ENCODE measurements around the gene PIK3CG.
"Not testable (repeated sequence)": the region's sequence is repeated elsewhere in the genome, so short reads cannot be mapped to it uniquely, and the experiment has no call there.

PIK3CG gene

GRCh38 chr7:106927536-106927935, 62.5 kb downstream of the PIK3CG start:
- Histone ChIP-seq H3K4me1 (no peaks in the 10 kb centered on the region), H3K4me2 (no peak overlapping the region), H3K4me3 (no peak overlapping the region), H4K20me1 (no peaks in the 10 kb centered on the region), H3K27me3 (no peaks in the 10 kb centered on the region), H3K27ac (no peak overlapping the region), H3K9me3 (peaks cover 4% of the 10 kb centered on the region; the same call in 1 of the 2 replicates), H3K9ac (no peak overlapping the region), H3K36me3 (no peaks in the 10 kb centered on the region)
- no peak for TF ChIP-seq Cebpa-rat (IDR thresholded peaks at IDR 0.05)

GRCh38 chr7:106929616-106930015, 64.5 kb downstream of the PIK3CG start:
- H3K9me3 ChIP-seq, H3K36me3 ChIP-seq, H3K4me1 ChIP-seq, H3K4me3 ChIP-seq, H4K20me1 ChIP-seq, H3K4me2 ChIP-seq, H3K9ac ChIP-seq, H3K27ac ChIP-seq, H3K27me3 ChIP-seq: not testable (repeated sequence)

GRCh38 chr7:106936236-106936635, 71.2 kb downstream of the PIK3CG start:
- H3K4me3 ChIP-seq, result no peak overlapping the region
- H3K4me1 ChIP-seq, result no peaks in the 10 kb centered on the region
- no peaks in the 10 kb centered on the region for H3K36me3 ChIP-seq
- H4K20me1 ChIP-seq, result no peaks in the 10 kb centered on the region
- H3K4me2 ChIP-seq, result no peak overlapping the region
- H3K9me3 ChIP-seq, result no peaks in the 10 kb centered on the region
- H3K27ac ChIP-seq, result no peak overlapping the region
- 0 out of 2 replicates have a peak, but pooled peaks have one; percentile 24 for TF ChIP-seq Cebpa-rat (IDR thresholded peaks at IDR 0.05)
- H3K27me3 ChIP-seq, result no peaks in the 10 kb centered on the region
- no peak overlapping the region for H3K9ac ChIP-seq

GRCh38 chr7:106938122-106938521, 73.0 kb downstream of the PIK3CG start:
- not testable (repeated sequence) for H3K27ac ChIP-seq, H3K4me1 ChIP-seq, H3K9me3 ChIP-seq, H4K20me1 ChIP-seq, H3K9ac ChIP-seq, H3K27me3 ChIP-seq, H3K36me3 ChIP-seq, H3K4me3 ChIP-seq, H3K4me2 ChIP-seq

GRCh38 chr7:106938803-106939202, 73.7 kb downstream of the PIK3CG start:
- H3K9me3 ChIP-seq, result no peaks in the 10 kb centered on the region

GRCh38 chr7:106944035-106944665, 79.1 kb downstream of the PIK3CG start:
- H3K9ac ChIP-seq, result no peak overlapping the region
- no peak overlapping the region for H3K4me2 ChIP-seq
- no peaks in the 10 kb centered on the region for H4K20me1 ChIP-seq
- H3K36me3 ChIP-seq, result no peaks in the 10 kb centered on the region
- no peak overlapping the region for H3K4me3 ChIP-seq
- TF ChIP-seq Cebpa-rat (IDR thresholded peaks at IDR 0.05), result no peak
- H3K4me1 ChIP-seq, result no peaks in the 10 kb centered on the region
- no peaks in the 10 kb centered on the region for H3K27me3 ChIP-seq
- H3K27ac ChIP-seq, result no peak overlapping the region
- H3K9me3 ChIP-seq, result no peaks in the 10 kb centered on the region

More at GRCh38 chr7:106938803-106939202, 73.7 kb downstream of the PIK3CG start:
- H3K27ac ChIP-seq, result no peak overlapping the region
- H3K36me3 ChIP-seq, result no peaks in the 10 kb centered on the region
- H3K4me1 ChIP-seq, result no peaks in the 10 kb centered on the region
- no peak overlapping the region for H3K9ac ChIP-seq
- H3K4me2 ChIP-seq, result no peak overlapping the region
- no peak overlapping the region for H3K4me3 ChIP-seq
- H3K27me3 ChIP-seq, result no peaks in the 10 kb centered on the region
- H4K20me1 ChIP-seq, result no peaks in the 10 kb centered on the region
- no peak for TF ChIP-seq Cebpa-rat (IDR thresholded peaks at IDR 0.05)

GRCh38 chr7:106947244-106947728, 82.2 kb downstream of the PIK3CG start:
- Histone ChIP-seq H3K36me3 (no peaks in the 10 kb centered on the region), H3K9me3 (no peaks in the 10 kb centered on the region), H3K9ac (no peak overlapping the region), H4K20me1 (no peaks in the 10 kb centered on the region), H3K4me3 (no peak overlapping the region), H3K27ac (no peak overlapping the region), H3K27me3 (no peaks in the 10 kb centered on the region), H3K4me2 (no peak overlapping the region), H3K4me1 (no peaks in the 10 kb centered on the region)
- no peak for TF ChIP-seq Cebpa-rat (IDR thresholded peaks at IDR 0.05)

- no peak overlapping the region for H3K27ac ChIP-seq
- H3K9ac ChIP-seq, result no peak overlapping the region
- no peaks in the 10 kb centered on the region for H3K27me3 ChIP-seq
Measured at GRCh38 chr7:106952001-106952657, 87.0 kb downstream of the PIK3CG start.

GRCh38 chr7:106952658-106953231, 87.7 kb downstream of the PIK3CG start:
- H3K4me1 ChIP-seq, result no peaks in the 10 kb centered on the region
- no peak overlapping the region for H3K27ac ChIP-seq
- H3K9me3 ChIP-seq, result no peaks in the 10 kb centered on the region
- H3K27me3 ChIP-seq, result no peaks in the 10 kb centered on the region
- no peak overlapping the region for H3K9ac ChIP-seq
- no peaks in the 10 kb centered on the region for H3K36me3 ChIP-seq
- H3K4me3 ChIP-seq, result no peak overlapping the region
- no peak for TF ChIP-seq Cebpa-rat (IDR thresholded peaks at IDR 0.05)
- H4K20me1 ChIP-seq, result no peaks in the 10 kb centered on the region
- no peak overlapping the region for H3K4me2 ChIP-seq

More at GRCh38 chr7:106952001-106952657, 87.0 kb downstream of the PIK3CG start:
- Histone ChIP-seq H3K36me3 (no peaks in the 10 kb centered on the region), H3K9me3 (no peaks in the 10 kb centered on the region), H4K20me1 (no peaks in the 10 kb centered on the region), H3K4me1 (no peaks in the 10 kb centered on the region), H3K4me3 (no peak overlapping the region), H3K4me2 (no peak overlapping the region)
- TF ChIP-seq Cebpa-rat (IDR thresholded peaks at IDR 0.05), result no peak

- Histone ChIP-seq H3K36me3 (no peaks in the 10 kb centered on the region), H3K27me3 (no peaks in the 10 kb centered on the region), H3K27ac (no peak overlapping the region), H3K9ac (no peak overlapping the region), H3K4me1 (no peaks in the 10 kb centered on the region), H4K20me1 (no peaks in the 10 kb centered on the region), H3K9me3 (no peaks in the 10 kb centered on the region), H3K4me2 (no peak overlapping the region), H3K4me3 (no peak overlapping the region)
- no peak for TF ChIP-seq Cebpa-rat (IDR thresholded peaks at IDR 0.05)
Measured at GRCh38 chr7:106954840-106955239, 89.8 kb downstream of the PIK3CG start.

- not testable (repeated sequence) for H3K9ac ChIP-seq, H3K4me3 ChIP-seq, H3K27ac ChIP-seq, H3K9me3 ChIP-seq, H3K4me1 ChIP-seq, H3K36me3 ChIP-seq, H4K20me1 ChIP-seq, H3K27me3 ChIP-seq, H3K4me2 ChIP-seq
Measured at GRCh38 chr7:106955857-106956256, 90.8 kb downstream of the PIK3CG start.
